ENCODE results near the gene ZNF609.

DNA sequence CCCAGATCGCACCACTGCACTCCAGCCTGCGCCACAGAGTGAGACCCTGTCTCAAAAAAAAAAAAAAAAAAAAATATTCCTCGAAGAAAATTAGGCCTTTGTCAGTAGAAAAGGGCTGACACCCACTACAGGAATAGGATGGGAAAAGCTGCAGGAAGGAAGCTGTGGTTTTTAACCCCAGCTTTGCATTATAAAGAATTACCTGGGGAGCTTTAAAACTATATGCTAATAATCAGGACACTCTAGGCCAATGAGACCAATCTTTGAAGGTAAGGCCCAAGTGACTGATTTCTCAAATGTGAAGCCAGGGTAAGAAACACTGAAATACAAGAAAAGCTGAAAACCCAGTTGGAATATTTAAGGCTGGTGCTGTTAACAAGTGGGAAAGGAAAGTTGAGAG, 240.7 kb downstream of the ZNF609 start:
- TF ChIP-seq, protein P1, sequence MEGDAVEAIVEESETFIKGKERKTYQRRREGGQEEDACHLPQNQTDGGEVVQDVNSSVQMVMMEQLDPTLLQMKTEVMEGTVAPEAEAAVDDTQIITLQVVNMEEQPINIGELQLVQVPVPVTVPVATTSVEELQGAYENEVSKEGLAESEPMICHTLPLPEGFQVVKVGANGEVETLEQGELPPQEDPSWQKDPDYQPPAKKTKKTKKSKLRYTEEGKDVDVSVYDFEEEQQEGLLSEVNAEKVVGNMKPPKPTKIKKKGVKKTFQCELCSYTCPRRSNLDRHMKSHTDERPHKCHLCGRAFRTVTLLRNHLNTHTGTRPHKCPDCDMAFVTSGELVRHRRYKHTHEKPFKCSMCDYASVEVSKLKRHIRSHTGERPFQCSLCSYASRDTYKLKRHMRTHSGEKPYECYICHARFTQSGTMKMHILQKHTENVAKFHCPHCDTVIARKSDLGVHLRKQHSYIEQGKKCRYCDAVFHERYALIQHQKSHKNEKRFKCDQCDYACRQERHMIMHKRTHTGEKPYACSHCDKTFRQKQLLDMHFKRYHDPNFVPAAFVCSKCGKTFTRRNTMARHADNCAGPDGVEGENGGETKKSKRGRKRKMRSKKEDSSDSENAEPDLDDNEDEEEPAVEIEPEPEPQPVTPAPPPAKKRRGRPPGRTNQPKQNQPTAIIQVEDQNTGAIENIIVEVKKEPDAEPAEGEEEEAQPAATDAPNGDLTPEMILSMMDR (IDR thresholded peaks at IDR 0.05 in 2 of 3, conservative IDR thresholded peaks at IDR 0.05 in 1 of 3; ENCODE audit: borderline replicate concordance in 1 of 3, insufficient read depth in 1 of 3, low read depth in 2 of 3, low read length in 2 of 3): no peak
- TF ChIP-seq YY1 (IDR thresholded peaks at IDR 0.05; ENCODE audit: extremely low read depth, insufficient replicate concordance, low read depth, low read length): no peak
- TF ChIP-seq RAD21 (IDR thresholded peaks at IDR 0.05; ENCODE audit: low read depth): no peak
- TF ChIP-seq TCF7L2 (IDR thresholded peaks at IDR 0.05; ENCODE audit: borderline replicate concordance, extremely low read depth, insufficient read depth, insufficient read length): no peak
- no peak for TF ChIP-seq POLR2AphosphoS5 (IDR thresholded peaks at IDR 0.05; ENCODE audit: low read depth, low read length)
- no peak for TF ChIP-seq JUND (IDR thresholded peaks at IDR 0.05)
- TF ChIP-seq ZFX (IDR thresholded peaks at IDR 0.05): no peak
- TF ChIP-seq, protein P2, sequence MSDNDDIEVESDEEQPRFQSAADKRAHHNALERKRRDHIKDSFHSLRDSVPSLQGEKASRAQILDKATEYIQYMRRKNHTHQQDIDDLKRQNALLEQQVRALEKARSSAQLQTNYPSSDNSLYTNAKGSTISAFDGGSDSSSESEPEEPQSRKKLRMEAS (IDR thresholded peaks at IDR 0.05): no peak
